Uterus (tissue), 4 donors: ENCODE measurements around the gene FAM163B. TPM values are rescaled to one million over a fixed set of nuclear protein-coding genes. Genes with fewer than 3 reads are reported as not detected.

Source experiments
- DNase-seq, 2 donors: peaks; one replicate each; pipeline ENCODE4 v3.0.0-alpha.2; 2019 to 2020
- H3K27ac ChIP-seq, 2 donors: fragments of 200-600 bp; sonication (generic); 1 replicate in 1 of 2; 2 replicates in 1 of 2; pipeline ENCODE4 v1.5.1; 2016 to 2018
- H3K27me3 ChIP-seq, 2 donors: fragments of 200-600 bp; sonication (generic); one replicate each; pipeline ENCODE4 v1.5.1; 2018 to 2019; ENCODE audit warnings: control low read depth in 1 of 2
- H3K36me3 ChIP-seq, 2 donors: fragments of 200-600 bp; sonication (generic); one replicate each; pipeline ENCODE4 v1.5.1; 2019; ENCODE audit warnings: control low read depth in 1 of 2
- H3K4me1 ChIP-seq, 2 donors: fragments of 200-600 bp; sonication (generic); one replicate each; pipeline ENCODE4 v1.5.1; 2018 to 2019; ENCODE audit warnings: control low read depth in 1 of 2
- H3K4me3 ChIP-seq, 2 donors: fragments of 200-600 bp; sonication (generic); 1 replicate in 1 of 2; 2 replicates in 1 of 2; pipeline ENCODE4 v1.5.1; 2018 to 2019; ENCODE audit warnings: mild to moderate bottlenecking in 1 of 2
- H3K9me3 ChIP-seq, 2 donors: fragments of 200-600 bp; sonication (generic); one replicate each; pipeline ENCODE4 v1.5.1; 2019; ENCODE audit warnings: control low read depth in 1 of 2
- POLR2A ChIP-seq, 2 donors: fragments of 450-650 bp; IDR thresholded peaks; one replicate each; pipeline ENCODE4 v1.6.1; 2016; ENCODE audit warnings: antibody characterized with exemption in 2 of 2, mild to moderate bottlenecking in 1 of 2, moderate library complexity in 1 of 2
- intact Hi-C: fragments of 100-400 bp; cut with DNase I; formaldehyde crosslinking; loops from one replicate; pipeline ENCODE4 v1.15.1; 2023; ENCODE audit warnings: low total_unique reads
- total RNA-seq, 4 donors: library from RNA; depleted of rRNA in 3 of 4; stranded (reverse); fragments of >200 nt in 3 of 4; gene quantifications; one replicate each; pipeline versions ENCODE4 v1.1.0 to v1.2.4, GENCODE V29; 2014 to 2023
- TF ChIP-seq, protein P1 (sequence below), 4 experiments: fragments of 200-600 bp in 2 of 4; fragments of 450-650 bp in 2 of 4; sonication (generic) in 2 of 4; IDR thresholded peaks; one replicate each; pipeline ENCODE4 v1.5.1; 2016 to 2019; ENCODE audit warnings: antibody characterized with exemption in 4 of 4, mild to moderate bottlenecking in 2 of 4, moderate library complexity in 1 of 4
- donor health status: DM: yes; HTN: yes; CAD: no.

FAM163B gene
- total RNA-seq, 4 donors from 2014 or later: not detected

DNA sequence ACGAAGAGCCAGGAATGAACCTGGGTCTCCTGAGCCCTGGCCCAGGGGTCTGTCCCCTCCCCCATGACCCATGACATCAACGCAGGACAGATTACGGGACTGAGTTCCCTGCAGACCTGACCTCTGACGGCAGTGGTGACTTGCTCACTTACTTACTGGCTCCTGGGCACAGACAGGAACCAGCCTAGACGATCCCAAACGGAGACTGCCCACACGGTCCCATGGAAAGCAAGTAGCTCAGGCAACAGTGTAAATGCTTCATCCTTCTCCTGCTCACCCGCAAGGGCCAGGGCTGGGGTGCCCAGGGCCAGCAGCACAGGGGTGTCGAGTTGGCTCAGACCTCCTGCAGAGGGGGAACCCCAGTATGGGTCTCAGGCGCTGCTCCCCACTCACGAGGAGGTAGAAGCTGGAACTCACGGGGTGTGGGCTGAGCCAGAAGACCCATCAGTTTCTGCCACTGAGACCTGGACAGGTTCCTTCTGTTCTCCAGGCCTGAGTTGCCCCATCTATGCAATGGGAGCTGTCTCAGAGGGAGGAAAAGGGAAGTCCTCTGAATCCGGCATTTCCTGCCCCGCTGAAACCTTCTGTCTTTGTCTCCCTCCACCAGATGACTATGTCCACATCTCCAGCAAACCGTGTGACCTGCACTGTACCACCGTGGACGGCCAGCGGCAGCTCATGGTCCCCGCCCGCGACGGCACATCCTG, 69.0 kb downstream of the FAM163B start:
- H3K9me3 ChIP-seq: no peaks in the 10 kb centered on the region
- no peak overlapping the region for H3K4me3 ChIP-seq
- no peak for DNase-seq
- no peaks in the 10 kb centered on the region for H3K36me3 ChIP-seq
- TF ChIP-seq POLR2A (IDR thresholded peaks at IDR 0.05): no peak
- TF ChIP-seq, protein P1, sequence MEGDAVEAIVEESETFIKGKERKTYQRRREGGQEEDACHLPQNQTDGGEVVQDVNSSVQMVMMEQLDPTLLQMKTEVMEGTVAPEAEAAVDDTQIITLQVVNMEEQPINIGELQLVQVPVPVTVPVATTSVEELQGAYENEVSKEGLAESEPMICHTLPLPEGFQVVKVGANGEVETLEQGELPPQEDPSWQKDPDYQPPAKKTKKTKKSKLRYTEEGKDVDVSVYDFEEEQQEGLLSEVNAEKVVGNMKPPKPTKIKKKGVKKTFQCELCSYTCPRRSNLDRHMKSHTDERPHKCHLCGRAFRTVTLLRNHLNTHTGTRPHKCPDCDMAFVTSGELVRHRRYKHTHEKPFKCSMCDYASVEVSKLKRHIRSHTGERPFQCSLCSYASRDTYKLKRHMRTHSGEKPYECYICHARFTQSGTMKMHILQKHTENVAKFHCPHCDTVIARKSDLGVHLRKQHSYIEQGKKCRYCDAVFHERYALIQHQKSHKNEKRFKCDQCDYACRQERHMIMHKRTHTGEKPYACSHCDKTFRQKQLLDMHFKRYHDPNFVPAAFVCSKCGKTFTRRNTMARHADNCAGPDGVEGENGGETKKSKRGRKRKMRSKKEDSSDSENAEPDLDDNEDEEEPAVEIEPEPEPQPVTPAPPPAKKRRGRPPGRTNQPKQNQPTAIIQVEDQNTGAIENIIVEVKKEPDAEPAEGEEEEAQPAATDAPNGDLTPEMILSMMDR (IDR thresholded peaks at IDR 0.05): no peak
- H3K27ac ChIP-seq: peak overlapping the region in 1 of 2 donors; percentile 20
- H3K4me1 ChIP-seq: peaks cover 0 to 2% of the 10 kb centered on the region in 2 donors
- intact Hi-C loops: no loop called here
- no peaks in the 10 kb centered on the region for H3K27me3 ChIP-seq

DNA sequence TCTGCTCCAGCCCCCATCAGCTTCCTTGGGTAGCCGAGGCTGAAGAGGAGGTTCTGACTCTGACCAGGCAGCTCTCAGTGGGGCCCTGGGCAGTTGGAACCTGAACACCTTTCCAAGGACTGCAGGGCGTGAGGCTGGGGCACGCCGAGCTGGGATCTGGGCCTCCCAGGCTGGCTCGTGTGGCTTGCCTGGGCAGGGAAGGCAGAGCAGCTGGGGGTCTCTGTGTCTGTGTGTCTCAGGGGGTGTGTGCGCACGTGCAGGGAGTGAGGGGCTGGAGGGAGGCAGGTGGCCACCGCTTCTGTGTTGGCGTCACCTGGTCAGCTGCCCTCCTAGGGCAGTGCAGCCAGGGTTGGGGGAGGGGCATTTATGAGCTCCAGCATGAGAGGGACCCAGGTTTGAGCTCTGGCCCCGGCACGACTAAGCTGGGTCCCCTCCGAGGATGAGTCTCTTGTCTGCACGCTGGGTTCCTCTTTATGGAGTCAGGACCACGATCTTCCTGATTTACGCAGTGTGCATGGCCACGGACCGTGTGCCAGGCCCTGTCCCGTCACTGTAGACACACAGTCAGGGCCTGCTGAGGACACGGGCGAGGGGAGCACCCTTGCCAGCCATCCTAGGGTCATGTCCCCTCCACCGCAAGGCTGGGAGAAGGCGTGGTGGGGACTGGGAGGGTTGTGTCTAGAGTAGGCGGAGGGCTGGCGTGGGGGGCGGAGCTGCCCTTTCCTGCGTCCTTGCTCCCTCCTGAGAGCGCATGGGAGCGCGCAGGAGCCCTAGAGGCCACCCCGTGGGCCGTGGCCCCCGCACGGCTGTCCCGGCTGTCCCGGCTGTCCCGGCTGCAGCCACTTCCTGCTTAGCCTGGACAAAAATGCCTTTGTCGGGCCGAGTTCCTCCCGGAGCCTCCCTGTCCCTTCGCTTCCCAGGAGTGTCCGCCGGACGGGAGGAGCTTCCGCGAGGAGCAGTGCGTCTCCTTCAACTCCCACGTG, 70.0 kb downstream of the FAM163B start:
- Histone ChIP-seq H3K4me1 (peaks cover 0 to 10% of the 10 kb centered on the region in 2 donors), H3K4me3 (peak overlapping the region; percentile 2 to 13), H3K27ac (peak overlapping the region in 1 of 2 donors; percentile 20), H3K36me3 (no peaks in the 10 kb centered on the region), H3K9me3 (no peaks in the 10 kb centered on the region), H3K27me3 (no peaks in the 10 kb centered on the region)
- DNase-seq: peak; percentile 41 to 46
- TF ChIP-seq, protein P1 (IDR thresholded peaks at IDR 0.05): no peak
- no peak for TF ChIP-seq POLR2A (IDR thresholded peaks at IDR 0.05)
- intact Hi-C loops: no loop called here

DNA sequence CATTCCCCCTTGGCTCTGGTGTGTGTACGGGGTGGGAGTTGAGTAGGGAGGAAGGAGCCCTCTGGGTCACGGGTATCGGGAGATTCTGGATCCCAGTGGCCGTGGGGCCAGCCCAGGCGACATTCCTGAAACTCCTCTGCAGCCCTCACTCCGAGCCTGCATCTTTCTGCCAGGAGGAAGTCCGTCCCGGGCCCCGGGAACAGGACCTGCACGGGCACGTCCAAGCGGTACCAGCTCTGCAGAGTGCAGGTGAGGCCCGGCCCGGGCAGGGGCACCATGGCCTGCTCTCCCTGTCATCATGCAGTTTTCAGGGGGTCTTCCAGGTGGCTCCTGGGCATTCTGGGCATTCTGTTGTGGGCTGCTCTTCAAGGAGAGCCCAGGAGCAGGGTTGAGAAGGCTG, 71.0 kb downstream of the FAM163B start:
- H3K4me3 ChIP-seq: no peak overlapping the region
- peaks cover 0 to 18% of the 10 kb centered on the region in 2 donors for H3K4me1 ChIP-seq
- intact Hi-C loops: no loop called here

DNA sequence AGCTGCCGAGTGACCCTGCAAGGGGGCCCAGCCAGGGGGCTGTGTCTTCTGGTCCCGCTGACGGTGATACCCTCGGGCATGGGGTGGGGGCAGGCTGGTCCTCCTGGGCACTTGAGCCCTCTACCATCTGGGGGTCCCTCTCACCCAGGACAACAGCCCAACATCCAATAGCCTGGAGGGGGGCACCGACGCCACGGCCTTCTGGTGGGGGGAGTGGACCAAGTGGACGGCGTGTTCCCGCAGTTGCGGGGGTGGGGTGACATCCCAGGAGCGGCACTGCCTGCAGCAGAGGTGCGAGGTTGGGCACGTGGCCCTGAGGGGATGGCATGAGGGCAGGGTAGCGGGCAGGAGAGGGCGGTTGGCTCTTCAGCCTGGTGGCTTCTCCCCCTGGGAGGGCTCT, 71.9 kb downstream of the FAM163B start:
- no peak overlapping the region for H3K27ac ChIP-seq
- DNase-seq: no peak
- H3K4me3 ChIP-seq: no peak overlapping the region
- H3K9me3 ChIP-seq: no peaks in the 10 kb centered on the region
- peaks cover 0 to 18% of the 10 kb centered on the region in 2 donors for H3K4me1 ChIP-seq
- no peaks in the 10 kb centered on the region for H3K27me3 ChIP-seq
- intact Hi-C loops: no loop called here
- no peaks in the 10 kb centered on the region for H3K36me3 ChIP-seq
- TF ChIP-seq, protein P1 (IDR thresholded peaks at IDR 0.05): no peak

More for the DNA sequence above, 71.0 kb downstream of the FAM163B start:
- TF ChIP-seq POLR2A (IDR thresholded peaks at IDR 0.05): no peak
- TF ChIP-seq, protein P1 (IDR thresholded peaks at IDR 0.05): no peak
- no peaks in the 10 kb centered on the region for H3K36me3 ChIP-seq
- DNase-seq: no peak
- H3K27ac ChIP-seq: no peak overlapping the region
- H3K9me3 ChIP-seq: no peaks in the 10 kb centered on the region
- H3K27me3 ChIP-seq: no peaks in the 10 kb centered on the region

DNA sequence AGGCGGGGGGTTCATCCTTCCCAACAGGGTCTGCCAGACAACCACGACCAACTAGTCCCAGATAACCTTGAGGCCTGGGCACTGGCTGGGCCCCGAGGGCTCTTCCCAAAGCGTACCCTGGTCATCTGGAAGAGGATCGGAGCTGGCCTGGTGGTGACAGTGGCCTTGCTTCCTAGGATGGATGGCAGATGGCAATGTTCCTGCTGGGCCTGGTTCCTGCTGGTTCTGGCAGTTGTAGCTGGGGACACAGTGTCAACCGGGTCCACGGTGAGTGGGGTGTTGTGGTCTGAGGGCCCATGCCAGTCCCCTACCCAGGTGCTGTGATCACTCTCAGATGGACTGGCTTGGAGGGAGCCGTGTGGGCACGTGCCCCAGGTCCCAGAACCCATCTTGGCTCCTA, 72.7 kb downstream of the FAM163B start:
- Histone ChIP-seq H3K4me1 (peaks cover 0 to 18% of the 10 kb centered on the region in 2 donors), H3K27me3 (no peaks in the 10 kb centered on the region), H3K36me3 (no peaks in the 10 kb centered on the region), H3K9me3 (no peaks in the 10 kb centered on the region), H3K27ac (no peak overlapping the region), H3K4me3 (no peak overlapping the region)
- no peak for DNase-seq
- no peak for TF ChIP-seq POLR2A (IDR thresholded peaks at IDR 0.05)
- TF ChIP-seq, protein P1 (IDR thresholded peaks at IDR 0.05): no peak
- intact Hi-C loops: no loop called here
